ENCODE measurements around the gene RNF111.
"Not testable (repeated sequence)": the region's sequence is repeated elsewhere in the genome, so short reads cannot be mapped to it uniquely, and the experiment has no call there.

RNF111 gene

DNA sequence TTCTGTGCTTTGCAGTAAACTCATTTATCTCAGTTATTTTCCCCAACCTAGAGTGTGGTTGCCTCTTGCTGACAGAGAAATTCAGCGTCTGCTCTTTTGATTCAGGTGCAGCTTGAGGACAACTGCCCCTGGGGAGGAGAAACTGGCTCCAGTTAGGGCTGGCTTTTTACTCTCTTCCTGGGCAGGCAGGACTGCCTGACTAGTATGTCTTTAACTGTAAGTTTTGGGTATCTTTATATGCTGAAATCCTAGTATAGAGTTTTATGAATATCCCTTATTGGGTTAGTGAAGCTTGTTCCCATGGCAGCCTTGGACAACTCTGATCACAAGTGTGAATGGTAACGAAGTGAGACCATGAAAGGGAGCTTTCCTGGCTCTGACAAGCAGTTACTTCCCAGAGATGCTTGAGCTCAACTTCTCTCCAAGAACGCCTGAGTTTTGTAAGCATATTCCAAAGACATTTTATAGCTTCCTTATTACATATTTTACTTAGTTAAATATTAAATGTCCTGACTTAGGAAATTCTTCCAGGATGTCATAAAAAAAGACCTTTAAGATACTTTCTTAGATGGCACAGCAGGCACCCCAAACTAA lies 144.6 kb downstream of the RNF111 start:
- TF ChIP-seq, protein P1, sequence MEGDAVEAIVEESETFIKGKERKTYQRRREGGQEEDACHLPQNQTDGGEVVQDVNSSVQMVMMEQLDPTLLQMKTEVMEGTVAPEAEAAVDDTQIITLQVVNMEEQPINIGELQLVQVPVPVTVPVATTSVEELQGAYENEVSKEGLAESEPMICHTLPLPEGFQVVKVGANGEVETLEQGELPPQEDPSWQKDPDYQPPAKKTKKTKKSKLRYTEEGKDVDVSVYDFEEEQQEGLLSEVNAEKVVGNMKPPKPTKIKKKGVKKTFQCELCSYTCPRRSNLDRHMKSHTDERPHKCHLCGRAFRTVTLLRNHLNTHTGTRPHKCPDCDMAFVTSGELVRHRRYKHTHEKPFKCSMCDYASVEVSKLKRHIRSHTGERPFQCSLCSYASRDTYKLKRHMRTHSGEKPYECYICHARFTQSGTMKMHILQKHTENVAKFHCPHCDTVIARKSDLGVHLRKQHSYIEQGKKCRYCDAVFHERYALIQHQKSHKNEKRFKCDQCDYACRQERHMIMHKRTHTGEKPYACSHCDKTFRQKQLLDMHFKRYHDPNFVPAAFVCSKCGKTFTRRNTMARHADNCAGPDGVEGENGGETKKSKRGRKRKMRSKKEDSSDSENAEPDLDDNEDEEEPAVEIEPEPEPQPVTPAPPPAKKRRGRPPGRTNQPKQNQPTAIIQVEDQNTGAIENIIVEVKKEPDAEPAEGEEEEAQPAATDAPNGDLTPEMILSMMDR (IDR thresholded peaks at IDR 0.05; ENCODE audit: low read depth, low read length), result no peak
- no peak overlapping the region for H3K4me3 ChIP-seq (ENCODE audit: low read depth, low read length)

DNA sequence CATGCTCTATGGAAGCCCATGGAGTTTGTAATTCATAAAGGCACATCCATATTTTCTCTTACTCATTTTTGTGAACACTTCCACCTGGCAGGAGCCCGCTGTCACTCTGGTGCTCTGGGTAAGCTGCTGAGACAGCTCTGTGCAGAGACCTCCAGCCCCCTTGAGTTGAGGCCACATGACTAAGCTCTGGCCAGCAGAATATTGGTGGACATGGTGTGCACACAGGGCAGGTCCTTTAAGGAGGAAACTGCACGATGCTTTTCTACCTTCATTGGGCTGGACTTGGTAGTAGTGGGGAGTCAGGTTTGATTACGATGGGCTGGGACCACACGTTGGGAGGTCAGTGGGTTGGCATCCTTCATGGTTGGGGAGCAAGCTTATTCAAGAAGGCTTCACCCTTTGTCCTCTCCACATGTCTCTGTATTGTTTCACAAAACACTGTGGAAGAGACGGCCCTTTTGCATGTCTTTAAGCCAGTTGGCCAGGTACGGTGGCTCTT lies 146.5 kb downstream of the RNF111 start:
- H3K4me3 ChIP-seq (ENCODE audit: low read depth, low read length), result no peak overlapping the region
- TF ChIP-seq, protein P1 (IDR thresholded peaks at IDR 0.05; ENCODE audit: low read depth, low read length), result no peak

DNA sequence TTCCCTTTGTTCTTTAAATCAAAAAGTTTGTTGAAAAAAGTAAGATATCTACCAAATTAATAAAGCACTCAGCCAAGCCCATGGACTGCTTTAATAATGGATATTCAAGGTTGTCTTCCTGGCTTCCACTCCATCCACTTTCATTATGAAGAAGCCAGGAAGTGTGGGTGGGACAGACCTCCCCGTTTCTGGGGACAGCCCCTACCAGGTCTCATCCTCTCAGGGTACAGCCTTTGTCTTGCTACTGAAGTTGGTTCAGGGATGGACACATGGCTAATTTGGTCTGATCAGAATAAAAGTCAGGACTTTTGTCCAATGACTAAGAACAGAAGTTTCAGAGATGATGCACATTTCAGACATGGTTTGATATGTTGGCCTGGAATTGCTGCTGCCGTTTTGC lies 150.1 kb downstream of the RNF111 start:
- TF ChIP-seq, protein P1 (IDR thresholded peaks at IDR 0.05; ENCODE audit: low read depth, low read length), result no peak
- H3K4me3 ChIP-seq (ENCODE audit: low read depth, low read length), result no peak overlapping the region

DNA sequence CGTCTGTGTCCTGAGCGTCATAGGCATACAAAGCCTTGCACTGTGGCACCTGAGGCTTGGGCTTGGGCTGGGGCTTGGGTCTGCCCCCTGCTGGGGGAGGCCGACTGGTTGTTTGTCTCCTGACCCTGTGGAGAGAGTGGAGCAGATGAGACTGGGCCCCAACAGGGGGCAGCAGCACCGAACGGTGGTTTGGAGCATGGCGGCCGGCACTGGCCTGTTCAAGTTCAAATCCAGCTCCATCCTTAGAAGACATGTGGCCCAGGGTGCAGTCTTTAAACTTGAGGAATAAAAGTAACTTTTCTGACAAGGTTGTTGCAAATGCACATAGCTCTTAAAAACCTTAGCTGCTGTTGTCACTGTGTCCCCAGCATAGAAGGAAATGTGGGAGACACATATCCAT lies 150.8 kb downstream of the RNF111 start:
- TF ChIP-seq, protein P1 (IDR thresholded peaks at IDR 0.05; ENCODE audit: low read depth, low read length), result peak; percentile 52
- no peak overlapping the region for H3K4me3 ChIP-seq (ENCODE audit: low read depth, low read length)

DNA sequence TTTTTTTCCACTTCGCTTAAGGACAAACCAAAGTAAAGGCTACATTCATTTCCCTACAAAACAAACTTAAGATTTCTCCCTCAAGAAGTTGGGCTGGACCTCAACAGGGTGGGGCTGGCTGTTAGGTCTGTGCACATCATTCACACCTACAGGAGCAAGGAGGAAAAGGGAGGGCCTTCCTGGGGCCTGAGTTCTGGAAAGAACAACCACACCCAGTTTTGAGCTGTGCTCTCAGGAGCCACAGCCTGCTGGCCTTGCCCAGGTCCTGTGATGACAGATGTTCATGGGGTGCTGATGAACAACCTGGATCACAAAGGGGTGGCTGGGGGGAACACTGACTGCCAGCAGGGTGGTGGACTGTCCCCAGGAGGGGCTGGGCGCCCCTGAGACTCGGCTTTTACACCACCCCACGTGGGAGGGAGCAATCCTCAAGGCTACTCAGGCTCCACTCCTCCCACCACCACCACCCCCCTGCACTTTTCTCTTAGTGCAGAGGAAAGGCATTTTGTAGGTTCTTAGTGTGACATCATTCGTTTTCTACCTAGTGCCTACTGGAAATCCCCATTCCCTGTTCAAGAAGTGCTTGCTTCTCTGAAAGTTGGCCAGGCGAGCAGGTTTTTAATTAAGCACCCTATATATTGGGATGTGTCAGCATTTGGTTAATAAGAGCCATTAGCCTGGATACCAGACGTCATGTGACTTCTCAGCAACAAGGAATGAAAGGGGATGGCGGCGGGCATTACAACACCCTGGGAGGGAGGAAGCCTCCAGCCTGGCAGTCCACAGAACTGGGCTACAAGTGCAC lies 153.2 kb downstream of the RNF111 start:
- H3K4me3 ChIP-seq (ENCODE audit: low read depth, low read length), result no peak overlapping the region
- TF ChIP-seq, protein P1 (IDR thresholded peaks at IDR 0.05; ENCODE audit: low read depth, low read length), result no peak

DNA sequence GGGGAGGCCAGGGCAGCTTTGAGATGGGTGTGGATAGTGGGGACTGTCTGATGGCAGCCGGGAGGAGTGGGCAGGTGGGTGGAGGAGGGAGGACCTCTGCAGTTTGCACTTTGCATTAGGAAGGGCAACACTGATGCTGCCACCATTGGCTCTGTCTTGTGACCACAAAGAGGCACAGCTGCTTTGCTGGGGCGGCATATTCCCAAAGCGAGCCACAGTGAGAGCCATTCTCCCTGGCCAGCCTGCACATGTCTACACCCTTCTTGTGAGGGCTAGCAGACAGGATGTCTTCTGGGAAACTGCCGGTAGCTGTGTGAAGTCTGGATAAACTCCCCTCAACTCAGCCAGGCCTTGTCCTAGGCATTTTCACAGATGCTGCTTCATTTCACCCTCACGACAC lies 155.8 kb downstream of the RNF111 start:
- TF ChIP-seq, protein P1 (IDR thresholded peaks at IDR 0.05; ENCODE audit: low read depth, low read length), result no peak
- H3K4me3 ChIP-seq (ENCODE audit: low read depth, low read length), result no peak overlapping the region

DNA sequence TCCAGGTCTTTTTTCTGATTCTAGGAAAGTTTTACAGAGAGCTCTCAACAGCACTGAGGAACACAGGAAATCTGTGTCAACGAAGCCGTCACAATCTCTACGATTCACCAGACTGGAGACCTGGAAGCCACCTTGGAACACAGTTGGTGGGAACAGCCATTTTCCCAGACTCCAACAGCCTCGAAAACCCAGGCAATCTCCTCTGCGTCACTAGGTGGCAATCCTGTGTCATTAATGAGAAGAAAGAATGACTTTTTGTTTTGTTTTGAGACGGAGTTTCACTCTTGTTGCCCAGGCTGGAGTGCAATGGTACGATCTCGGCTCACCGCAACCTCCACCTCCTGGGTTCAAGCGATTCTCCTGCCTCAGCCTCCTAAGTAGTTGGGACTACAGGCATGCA lies 157.1 kb downstream of the RNF111 start:
- H3K4me3 ChIP-seq (ENCODE audit: low read depth, low read length), result not testable (repeated sequence)
